Hepatic stellate cell (primary cell): ENCODE measurements around the gene TRIM33.
A peak's percentile ranks its signal among the peaks of the same experiment; 100 is the strongest.
"Not testable (repeated sequence)": the region's sequence is repeated elsewhere in the genome, so short reads cannot be mapped to it uniquely, and the experiment has no call there.

Experiments
- DNase-seq: peaks from one replicate; pipeline ENCODE4 v3.0.0; 2011; ENCODE audit warnings: low spot score

The TRIM33 gene

GRCh38 chr1:114418948-114419347 is 92.1 kb downstream of the TRIM33 start:
- DNase-seq = not testable (repeated sequence)

GRCh38 chr1:114397601-114398000 is 113.4 kb downstream of the TRIM33 start:
- no peak for DNase-seq

- DNase-seq = no peak
These were observed 115.1 kb downstream of the TRIM33 start for GRCh38 chr1:114395863-114396262.

- DNase-seq = no peak
These were observed 120.0 kb downstream of the TRIM33 start for GRCh38 chr1:114390960-114391359.

- no peak for DNase-seq
These were observed 120.6 kb downstream of the TRIM33 start for GRCh38 chr1:114390361-114390760.

GRCh38 chr1:114388432-114389003 is 122.5 kb downstream of the TRIM33 start:
- DNase-seq = no peak

- DNase-seq = not testable (repeated sequence)
These were observed 123.4 kb downstream of the TRIM33 start for GRCh38 chr1:114387585-114387984.

GRCh38 chr1:114387010-114387360 is 124.0 kb downstream of the TRIM33 start:
- no peak for DNase-seq

- no peak for DNase-seq
These were observed 124.6 kb downstream of the TRIM33 start for GRCh38 chr1:114386129-114387009.

- DNase-seq = no peak
These were observed 126.1 kb downstream of the TRIM33 start for GRCh38 chr1:114384922-114385321.

- no peak for DNase-seq
These were observed 131.0 kb downstream of the TRIM33 start for GRCh38 chr1:114379987-114380386.

- no peak for DNase-seq
These were observed 131.6 kb downstream of the TRIM33 start for GRCh38 chr1:114379358-114379757.

- DNase-seq = no peak
These were observed 133.6 kb downstream of the TRIM33 start for GRCh38 chr1:114377356-114377755.

GRCh38 chr1:114369930-114370329 is 141.1 kb downstream of the TRIM33 start:
- no peak for DNase-seq

GRCh38 chr1:114369266-114369919 is 141.6 kb downstream of the TRIM33 start:
- DNase-seq = not testable (repeated sequence)

GRCh38 chr1:114368560-114369255 is 142.3 kb downstream of the TRIM33 start:
- DNase-seq = no peak

- no peak for DNase-seq
These were observed 143.2 kb downstream of the TRIM33 start for GRCh38 chr1:114367810-114368209.

- not testable (repeated sequence) for DNase-seq
These were observed 147.8 kb downstream of the TRIM33 start for GRCh38 chr1:114363230-114363629.

GRCh38 chr1:114359791-114360190 is 151.2 kb downstream of the TRIM33 start:
- DNase-seq = no peak

- DNase-seq = no peak
These were observed 155.8 kb downstream of the TRIM33 start for GRCh38 chr1:114355240-114355639.

- peak; percentile 30 for DNase-seq
These were observed 157.7 kb downstream of the TRIM33 start for GRCh38 chr1:114353262-114353661.

GRCh38 chr1:114352797-114353196 is 158.2 kb downstream of the TRIM33 start:
- no peak for DNase-seq
